ENCODE results near the gene ELMO3. TPM values are rescaled to one million over a fixed set of nuclear protein-coding genes. Genes with fewer than 3 reads are reported as not detected.

ELMO3 gene
- total RNA-seq, 4 donors from 2014 or later = 0.09 to 0.55 (median 0.29) TPM

DNA sequence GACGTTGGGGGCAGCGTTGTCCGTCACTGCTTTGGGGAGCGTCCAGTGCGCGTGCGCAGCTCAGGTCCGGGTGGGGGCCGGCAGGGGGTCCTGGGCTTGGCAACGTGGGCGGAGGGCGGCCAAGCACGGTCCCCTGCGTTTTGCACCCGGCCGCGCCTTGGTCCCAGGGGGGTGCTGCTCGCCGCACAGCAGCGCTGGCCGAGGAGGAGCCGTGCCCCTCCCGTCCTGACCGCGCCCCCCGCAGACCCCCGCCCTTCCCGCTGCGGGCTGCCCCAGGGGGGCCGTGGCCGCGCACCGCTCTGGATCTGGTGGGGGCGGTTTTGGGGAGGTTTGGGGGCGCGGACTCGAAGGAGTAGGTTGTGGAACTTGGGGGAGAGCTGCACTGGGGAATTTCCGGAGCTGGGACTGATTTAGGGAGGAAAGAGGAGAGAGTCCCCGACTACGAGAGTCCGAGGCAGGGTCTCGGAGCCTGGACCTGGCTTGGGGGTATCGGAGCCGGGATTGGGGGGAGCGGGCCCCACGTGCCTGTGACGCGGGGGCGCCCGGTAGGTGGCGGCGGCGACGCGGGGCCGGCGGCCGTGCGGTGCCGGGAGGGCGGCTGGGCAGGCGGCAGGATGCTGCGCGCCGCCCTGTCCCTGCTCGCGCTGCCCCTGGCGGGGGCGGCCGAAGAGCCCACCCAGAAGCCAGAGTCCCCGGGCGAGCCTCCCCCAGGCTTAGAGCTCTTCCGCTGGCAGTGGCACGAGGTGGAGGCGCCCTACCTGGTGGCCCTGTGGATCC is 49.7 kb downstream of the ELMO3 start, which contains the start of gene SLC9A5:
Gene SLC9A5, plus strand, starts transcription at position 579 of the 777 bp plus-strand sequence. Its CDS starts 36 bp downstream, at position 615.
- H3K4me1 ChIP-seq = peaks cover 44% of the 10 kb centered on the region in 2 donors
- ATAC-seq = no peak
- H3K27ac ChIP-seq = peak within 1 kb of the TSS; percentile 94 to 99 (median 98)

DNA sequence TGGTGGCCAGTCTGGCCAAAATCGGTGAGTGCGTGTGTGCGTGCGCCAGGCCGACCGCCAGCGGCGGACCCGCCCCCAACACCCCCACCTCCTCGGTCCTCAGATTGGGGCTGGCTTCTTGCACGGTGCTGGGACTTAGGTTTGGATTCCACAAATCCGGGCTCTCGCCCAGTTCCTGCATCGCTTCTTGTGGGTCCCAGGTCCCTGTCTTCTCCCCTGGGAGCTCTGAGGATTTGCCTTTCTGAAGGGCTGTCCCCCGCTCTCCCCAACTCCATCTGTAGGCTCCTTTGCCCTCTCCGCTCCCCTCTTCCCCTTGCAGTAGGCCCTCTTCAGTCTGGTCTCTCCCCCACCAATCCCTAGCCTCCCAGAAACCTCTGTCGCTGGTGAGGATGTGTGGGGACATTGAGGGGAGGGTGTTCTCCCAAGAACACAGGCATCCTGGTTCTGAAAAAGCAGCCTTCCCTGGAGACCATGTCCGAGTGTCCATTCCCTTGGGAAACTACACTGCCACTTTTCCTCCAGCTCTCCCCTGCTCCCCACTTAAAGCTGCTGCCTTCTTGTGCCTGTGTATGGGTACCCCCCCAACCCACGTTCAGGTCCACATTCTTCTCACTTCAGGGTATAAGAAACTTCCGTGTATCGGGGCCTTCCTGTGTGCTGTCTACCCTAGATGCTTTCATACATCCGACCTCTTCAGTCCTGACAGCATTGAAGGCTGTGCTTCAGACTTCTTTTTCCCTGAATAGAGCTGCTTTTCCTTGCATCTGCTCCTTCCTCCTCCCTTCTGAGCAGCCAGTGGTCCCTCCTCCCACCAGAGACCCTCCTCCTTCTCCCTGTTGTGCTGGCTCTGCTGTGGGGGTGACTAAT is 50.5 kb downstream of the ELMO3 start:
- in situ Hi-C loops (cut with MboI; ENCODE audit: low sequenced_read_pairs in 4 of 4) = no loop called here
- no peak for TF ChIP-seq POLR2A (IDR thresholded peaks at IDR 0.05)
- TF ChIP-seq, protein P1, sequence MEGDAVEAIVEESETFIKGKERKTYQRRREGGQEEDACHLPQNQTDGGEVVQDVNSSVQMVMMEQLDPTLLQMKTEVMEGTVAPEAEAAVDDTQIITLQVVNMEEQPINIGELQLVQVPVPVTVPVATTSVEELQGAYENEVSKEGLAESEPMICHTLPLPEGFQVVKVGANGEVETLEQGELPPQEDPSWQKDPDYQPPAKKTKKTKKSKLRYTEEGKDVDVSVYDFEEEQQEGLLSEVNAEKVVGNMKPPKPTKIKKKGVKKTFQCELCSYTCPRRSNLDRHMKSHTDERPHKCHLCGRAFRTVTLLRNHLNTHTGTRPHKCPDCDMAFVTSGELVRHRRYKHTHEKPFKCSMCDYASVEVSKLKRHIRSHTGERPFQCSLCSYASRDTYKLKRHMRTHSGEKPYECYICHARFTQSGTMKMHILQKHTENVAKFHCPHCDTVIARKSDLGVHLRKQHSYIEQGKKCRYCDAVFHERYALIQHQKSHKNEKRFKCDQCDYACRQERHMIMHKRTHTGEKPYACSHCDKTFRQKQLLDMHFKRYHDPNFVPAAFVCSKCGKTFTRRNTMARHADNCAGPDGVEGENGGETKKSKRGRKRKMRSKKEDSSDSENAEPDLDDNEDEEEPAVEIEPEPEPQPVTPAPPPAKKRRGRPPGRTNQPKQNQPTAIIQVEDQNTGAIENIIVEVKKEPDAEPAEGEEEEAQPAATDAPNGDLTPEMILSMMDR (IDR thresholded peaks at IDR 0.05 in 4 of 5, conservative IDR thresholded peaks at IDR 0.05 in 1 of 5) = peak in 1 of 5 experiments; percentile 3

More for the DNA sequence above, 49.7 kb downstream of the ELMO3 start, which contains the start of gene SLC9A5:
- H3K4me3 ChIP-seq = peak within 1 kb of the TSS; percentile 68 to 93 (median 88)
- H3K9me3 ChIP-seq = no peaks in the 10 kb centered on the region
- TF ChIP-seq, protein P1 (IDR thresholded peaks at IDR 0.05 in 4 of 5, conservative IDR thresholded peaks at IDR 0.05 in 1 of 5) = peak in 2 of 5 experiments; percentile 35 to 51
- peak; percentile 60 to 79 for TF ChIP-seq POLR2A (IDR thresholded peaks at IDR 0.05)
- DNase-seq = peak in 1 of 2 donors; percentile 60
- intact Hi-C loops (cut with DNase I; ENCODE audit: low total_unique reads) (loop anchor here (5.0 kb wide), 3 partner anchors 86 to 824 kb away; partner anchors contain the start of gene HSF4), in situ Hi-C loops (cut with MboI; ENCODE audit: low sequenced_read_pairs in 4 of 4) (no loop called here)
- H3K27me3 ChIP-seq = no peaks in the 10 kb centered on the region
- H3K36me3 ChIP-seq = no peaks in the 10 kb centered on the region

DNA sequence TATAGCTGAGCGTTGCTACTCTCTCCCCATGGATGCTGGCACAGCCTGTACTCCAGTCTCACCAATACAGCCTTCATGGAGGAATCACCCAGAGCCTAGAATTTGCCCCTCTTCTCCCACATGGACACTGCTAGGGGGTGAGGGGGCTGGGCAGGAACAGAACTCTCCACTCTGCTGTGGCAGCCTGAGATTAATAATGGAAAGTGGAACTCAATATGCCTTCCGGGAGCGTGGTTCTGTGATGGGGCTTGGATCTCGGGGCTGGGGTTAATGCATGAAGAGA is 51.1 kb downstream of the ELMO3 start:
- Histone ChIP-seq H3K27ac (no peak overlapping the region), H3K4me1 (peaks cover 30% of the 10 kb centered on the region in 2 donors), H3K9me3 (no peaks in the 10 kb centered on the region), H3K36me3 (no peaks in the 10 kb centered on the region), H3K27me3 (no peaks in the 10 kb centered on the region), H3K4me3 (no peak overlapping the region)
- in situ Hi-C loops (cut with MboI; ENCODE audit: low sequenced_read_pairs in 4 of 4) (no loop called here), intact Hi-C loops (cut with DNase I; ENCODE audit: low total_unique reads) (no loop called here)
- TF ChIP-seq, protein P1 (IDR thresholded peaks at IDR 0.05 in 4 of 5, conservative IDR thresholded peaks at IDR 0.05 in 1 of 5) = no peak
- DNase-seq (no peak), ATAC-seq (no peak)

More for the DNA sequence above, 50.5 kb downstream of the ELMO3 start:
- H3K4me1 ChIP-seq = peaks cover 36% of the 10 kb centered on the region in 2 donors
- no peaks in the 10 kb centered on the region for H3K9me3 ChIP-seq
- no peak for DNase-seq
- intact Hi-C loops (cut with DNase I; ENCODE audit: low total_unique reads) = loop anchor here (5.0 kb wide), 3 partner anchors 87 to 823 kb away; partner anchors contain the start of gene HSF4
- H3K36me3 ChIP-seq = no peaks in the 10 kb centered on the region
- ATAC-seq = no peak
- peak overlapping the region; percentile 94 to 99 (median 98) for H3K27ac ChIP-seq
- peak overlapping the region; percentile 68 to 93 (median 88) for H3K4me3 ChIP-seq
- H3K27me3 ChIP-seq = no peaks in the 10 kb centered on the region

DNA sequence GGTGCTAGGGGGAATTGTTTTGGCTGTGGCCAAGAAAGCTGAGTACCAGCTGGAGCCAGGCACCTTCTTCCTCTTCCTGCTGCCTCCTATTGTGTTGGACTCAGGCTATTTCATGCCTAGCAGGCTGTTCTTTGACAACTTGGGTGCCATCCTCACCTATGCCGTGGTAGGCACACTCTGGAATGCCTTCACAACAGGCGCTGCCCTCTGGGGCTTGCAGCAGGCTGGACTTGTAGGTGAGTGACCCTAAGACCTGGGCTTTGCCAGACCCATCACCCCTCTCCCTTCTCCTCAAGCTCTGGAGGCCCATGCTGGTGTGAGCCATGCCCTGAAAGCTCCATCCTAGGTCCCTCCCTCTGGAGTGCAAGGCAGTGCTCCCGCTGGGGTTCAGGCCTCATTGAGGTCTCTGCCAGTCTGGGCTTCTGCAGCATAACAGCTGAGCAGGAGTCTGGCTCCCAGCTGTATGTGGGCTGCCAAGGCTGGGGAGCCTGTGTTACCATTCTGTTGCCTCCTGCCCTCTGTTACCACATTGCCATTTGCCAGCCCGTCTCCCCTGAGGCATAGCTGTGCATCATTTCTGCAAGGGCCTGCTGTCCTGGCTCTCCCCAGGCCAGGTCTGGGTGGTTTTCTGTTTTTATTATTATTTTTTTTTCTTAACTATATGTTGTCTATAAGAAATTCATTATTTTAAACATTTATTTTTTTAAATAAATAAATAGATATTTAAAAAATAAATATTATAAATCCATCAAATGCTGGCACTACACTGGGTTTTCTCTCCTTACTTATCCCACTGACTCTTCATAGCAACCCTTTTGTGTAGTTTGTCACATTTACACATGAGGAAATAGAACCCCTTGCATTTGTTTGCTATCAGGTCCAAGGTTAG is 53.9 kb downstream of the ELMO3 start:
- Histone ChIP-seq H3K4me3 (no peak overlapping the region), H3K27ac (peak overlapping the region in 1 of 4 donors; percentile 8), H3K4me1 (peaks cover 16% of the 10 kb centered on the region in 2 donors), H3K9me3 (no peaks in the 10 kb centered on the region), H3K36me3 (no peaks in the 10 kb centered on the region), H3K27me3 (no peaks in the 10 kb centered on the region)
- ATAC-seq (no peak), DNase-seq (peak in 1 of 2 donors; percentile 49)
- TF ChIP-seq POLR2A (IDR thresholded peaks at IDR 0.05) = no peak
- TF ChIP-seq, protein P1 (IDR thresholded peaks at IDR 0.05 in 4 of 5, conservative IDR thresholded peaks at IDR 0.05 in 1 of 5) = no peak
- intact Hi-C loops (cut with DNase I; ENCODE audit: low total_unique reads) = no loop called here
- in situ Hi-C loops (cut with MboI; ENCODE audit: low sequenced_read_pairs in 4 of 4) = no loop called here
